HG03280 (cell line): ENCODE results near the gene CYB561D2.

Experiments used
- ATAC-seq: cut with Tn5 transposase; IDR thresholded peaks from one replicate; pipeline ENCODE4 v1.9.1; 2021; ENCODE audit warnings: mild to moderate bottlenecking, moderate library complexity; ENCODE audit not compliant: unreplicated experiment

The CYB561D2 gene

DNA sequence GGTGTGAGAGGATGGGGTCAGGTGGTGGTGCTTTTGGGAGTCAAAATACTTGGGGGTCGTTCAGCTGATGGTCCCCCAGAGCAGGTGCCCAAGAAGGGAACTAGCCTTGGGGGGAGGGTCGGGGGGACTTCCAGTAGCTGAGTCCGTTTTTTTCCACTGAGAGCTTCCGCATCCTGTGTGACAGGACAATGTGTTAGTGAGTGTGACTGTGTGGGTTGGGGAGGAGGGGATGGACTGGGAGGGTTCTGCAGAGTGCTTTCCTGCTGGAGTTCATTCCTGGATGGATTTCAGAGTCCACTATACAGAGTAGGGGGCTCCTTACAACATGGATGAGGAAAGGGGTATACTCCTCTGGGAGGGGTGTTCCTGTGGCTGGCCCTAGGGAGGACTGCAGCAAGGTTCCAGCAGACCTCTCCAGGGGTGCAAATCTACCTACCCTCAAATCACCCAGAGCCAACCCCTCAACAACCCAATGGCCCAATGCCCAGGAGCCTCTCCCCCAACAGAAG, 27.5 kb upstream of the CYB561D2 start:
- ATAC-seq = no peak

DNA sequence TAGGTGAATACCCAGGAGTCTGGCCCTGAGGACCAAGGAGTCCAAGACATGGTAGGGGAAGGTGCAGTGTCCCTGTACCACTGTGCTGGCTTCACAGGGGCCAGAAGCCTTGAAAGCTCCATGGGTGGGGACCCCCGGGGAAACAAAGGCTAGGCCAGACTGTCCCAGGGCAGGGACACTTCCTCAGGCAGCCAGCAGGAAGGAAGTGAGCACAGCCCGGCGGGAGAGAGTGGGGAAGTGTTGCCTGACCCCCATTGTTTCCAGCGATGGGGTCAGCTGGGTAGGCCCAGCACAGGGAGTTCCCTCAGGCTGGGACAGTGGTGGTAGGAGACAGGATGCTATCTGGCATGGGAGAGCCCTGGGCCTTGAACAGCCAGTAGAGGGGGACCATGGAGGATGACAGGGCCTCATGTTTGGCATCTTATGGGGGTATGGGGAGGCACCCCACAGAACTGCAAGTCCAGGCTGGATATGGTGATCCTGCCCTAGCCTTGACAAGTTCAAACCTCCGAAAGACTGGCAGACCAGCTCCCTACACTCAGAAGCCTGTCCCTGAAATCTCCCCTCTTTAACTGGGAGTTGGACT, 27.0 kb upstream of the CYB561D2 start:
- ATAC-seq = no peak

DNA sequence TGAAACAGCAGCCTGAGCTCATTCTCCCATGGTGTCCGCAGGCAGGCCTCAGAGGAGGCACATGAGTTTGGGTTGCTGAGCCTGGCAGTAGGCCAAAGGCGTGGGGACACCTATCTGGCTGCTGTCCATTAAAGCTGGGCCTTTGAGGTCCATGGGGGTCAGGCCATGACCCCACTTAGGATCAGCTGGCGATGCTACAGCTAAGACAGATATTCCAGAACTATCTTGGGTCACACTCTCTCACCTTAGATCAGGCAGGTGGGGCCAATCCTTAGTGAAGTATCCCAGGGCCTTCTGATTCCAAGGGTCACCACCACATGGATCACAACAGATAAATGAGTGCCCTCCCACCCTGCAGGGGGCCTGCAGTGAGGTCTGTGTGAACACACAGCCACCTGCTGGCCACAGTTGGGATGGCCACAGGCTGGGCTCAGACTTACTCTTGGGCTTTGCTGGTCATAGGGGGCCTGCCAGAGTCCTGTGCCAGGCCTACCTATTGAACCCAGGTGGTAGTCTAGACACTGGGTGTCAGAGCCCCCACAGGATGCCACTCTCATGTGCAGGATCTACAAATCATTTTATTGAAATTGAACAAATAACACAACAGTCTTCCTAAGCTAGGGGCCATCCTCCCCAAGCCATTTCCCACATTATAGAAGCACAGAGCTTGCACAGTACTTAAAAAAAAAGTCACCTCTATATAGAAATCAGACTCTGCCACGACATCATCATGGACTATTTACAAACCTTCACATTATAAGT, 26.1 kb upstream of the CYB561D2 start:
- ATAC-seq = no peak

DNA sequence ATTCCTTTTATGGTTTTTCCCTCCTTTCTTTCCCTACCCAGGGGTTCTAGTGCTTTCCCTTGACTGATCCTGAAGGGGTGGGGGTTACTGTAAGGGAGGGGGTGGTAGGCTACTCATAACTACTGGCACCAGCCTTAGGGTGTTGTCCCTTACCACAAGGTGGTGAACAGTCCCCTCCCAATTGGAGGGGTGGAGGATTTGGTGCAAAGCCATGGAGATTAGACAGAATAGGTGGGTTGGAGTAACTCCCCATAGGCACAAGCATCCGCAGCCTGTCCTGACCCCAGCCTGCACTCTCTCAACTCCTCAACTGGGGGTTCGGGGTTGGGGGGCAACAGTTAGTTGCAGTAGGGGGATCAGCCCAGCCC, 25.6 kb upstream of the CYB561D2 start:
- ATAC-seq = no peak

DNA sequence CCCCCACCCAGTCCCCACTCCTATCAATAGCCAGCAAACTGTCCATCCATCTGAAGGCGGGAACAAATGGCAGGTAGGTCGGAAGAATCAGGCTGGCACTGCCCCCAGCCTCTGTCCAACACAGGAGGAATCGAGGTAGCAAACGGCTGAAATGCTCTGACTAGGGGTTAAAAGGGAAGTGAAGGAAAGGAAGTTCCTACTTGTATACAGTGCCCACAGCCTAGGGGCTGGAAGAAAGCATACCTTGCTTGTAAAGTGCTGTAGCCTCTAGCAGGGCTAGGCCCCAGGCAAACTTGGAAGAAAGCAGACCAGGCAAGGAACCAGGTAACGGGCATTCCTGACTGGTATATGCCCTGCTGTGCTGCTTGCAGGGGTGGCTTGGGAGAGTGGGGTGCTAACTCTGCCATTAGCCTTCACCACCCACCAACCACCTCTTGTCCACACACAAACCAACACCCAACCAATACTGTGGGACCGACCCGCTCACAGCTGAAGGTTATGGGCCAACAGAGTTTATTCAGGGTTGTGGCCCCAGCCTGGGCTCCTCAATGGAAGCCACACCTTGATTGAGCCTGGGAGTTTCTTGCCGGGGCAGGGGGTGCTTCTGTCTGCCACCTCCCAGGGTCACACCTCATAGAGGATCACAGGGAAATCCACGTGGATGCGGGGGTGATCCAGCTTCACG, 25.0 kb upstream of the CYB561D2 start:
- no peak for ATAC-seq

DNA sequence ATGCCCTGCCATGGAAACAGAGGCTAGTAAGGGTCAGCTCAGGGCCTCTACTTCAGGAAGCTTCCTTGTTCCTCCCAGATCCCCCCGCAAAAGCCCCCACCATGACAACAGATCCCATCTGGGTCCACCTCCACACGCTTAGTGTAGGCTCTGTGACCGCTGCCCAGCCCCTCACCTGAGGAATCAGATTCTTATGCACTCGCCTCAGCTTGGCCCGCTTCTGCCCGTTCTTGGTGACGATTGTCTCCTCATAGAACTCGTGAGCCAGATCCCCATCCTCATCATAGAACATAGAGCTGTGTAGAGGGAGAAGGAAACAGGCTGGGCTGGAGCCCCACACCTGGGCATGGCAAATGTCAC, 24.5 kb upstream of the CYB561D2 start:
- no peak for ATAC-seq

DNA sequence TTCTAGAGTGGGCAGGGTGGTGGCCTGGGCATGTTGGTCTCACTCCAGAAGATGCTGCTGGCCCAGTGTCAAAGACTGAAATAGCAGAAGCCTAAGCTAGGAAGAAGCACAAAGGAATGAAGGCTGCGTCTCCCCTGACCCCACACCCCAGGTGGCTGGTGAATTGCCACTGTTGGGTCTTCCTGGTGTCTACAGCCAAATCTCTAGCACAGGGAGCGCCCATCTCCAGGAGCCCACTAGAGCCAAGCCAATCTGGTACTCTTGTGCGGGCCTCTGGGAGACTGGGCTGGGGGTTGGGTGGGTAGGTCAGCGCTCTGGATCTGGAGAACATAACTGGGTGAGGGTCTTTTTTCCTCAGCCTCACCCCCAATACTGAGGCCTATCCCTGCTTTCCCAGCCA, 23.5 kb upstream of the CYB561D2 start:
- no peak for ATAC-seq

DNA sequence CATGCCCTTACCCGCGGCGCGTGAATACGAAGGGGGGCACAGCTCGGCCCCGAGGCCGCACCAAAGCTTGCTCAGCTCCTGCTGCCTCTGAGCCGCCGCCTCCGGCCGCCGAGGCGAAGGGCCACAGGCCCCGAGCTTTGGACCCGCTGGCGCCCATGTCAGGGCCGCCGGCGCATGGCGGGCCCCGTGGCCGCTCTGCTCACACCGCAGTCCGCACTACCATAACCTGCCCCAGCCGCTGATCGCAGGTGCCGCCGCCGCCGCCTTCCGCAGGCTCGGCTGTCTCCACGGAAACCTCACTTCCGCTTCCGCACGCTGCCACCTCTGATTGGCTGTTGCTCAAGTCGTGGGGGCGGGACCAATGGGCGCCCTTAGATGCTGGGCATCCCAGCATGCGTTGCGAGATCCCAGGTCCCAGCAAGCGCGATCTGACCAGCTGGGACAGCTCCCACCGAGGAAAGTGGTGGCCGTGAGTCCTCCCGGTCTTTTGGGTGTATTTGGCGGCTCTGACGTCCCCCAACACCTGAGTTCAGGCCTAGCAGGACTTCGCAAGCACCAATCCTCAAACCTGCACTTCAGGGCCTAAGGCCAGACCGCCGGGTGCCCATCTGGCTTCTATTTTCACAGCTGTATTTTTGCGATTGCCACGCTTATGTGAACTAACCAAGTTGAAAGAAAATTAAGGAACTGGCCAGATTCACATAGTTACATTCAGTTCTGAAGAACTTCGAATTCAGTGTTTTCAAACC, 22.5 kb upstream of the CYB561D2 start, which contains the start of gene TUSC2:
TUSC2 (minus strand) TSS at position 281 of the 749 bp plus-strand sequence; CDS start at position 157, 124 bp downstream.
- peak; percentile 86 for ATAC-seq

DNA sequence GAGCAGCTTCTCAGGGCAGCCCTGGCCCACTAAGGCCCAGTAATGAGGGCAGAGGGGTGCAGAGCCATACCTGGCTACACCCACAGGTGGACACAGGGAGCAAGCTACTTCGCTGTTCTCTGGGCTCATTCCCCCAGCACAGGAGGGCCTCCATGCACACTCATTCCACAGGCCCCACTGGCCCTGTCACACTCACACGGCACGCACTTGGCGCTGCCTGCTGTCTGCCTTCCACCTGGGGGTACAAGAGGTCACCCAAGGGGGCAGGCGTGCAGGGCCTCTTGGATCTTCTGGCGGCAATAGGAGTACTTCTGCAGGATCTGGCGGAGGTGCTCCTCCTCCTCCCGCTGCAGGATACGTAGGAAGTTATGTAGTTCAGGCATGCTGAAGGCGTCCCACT, 20.3 kb upstream of the CYB561D2 start:
- ATAC-seq = no peak

DNA sequence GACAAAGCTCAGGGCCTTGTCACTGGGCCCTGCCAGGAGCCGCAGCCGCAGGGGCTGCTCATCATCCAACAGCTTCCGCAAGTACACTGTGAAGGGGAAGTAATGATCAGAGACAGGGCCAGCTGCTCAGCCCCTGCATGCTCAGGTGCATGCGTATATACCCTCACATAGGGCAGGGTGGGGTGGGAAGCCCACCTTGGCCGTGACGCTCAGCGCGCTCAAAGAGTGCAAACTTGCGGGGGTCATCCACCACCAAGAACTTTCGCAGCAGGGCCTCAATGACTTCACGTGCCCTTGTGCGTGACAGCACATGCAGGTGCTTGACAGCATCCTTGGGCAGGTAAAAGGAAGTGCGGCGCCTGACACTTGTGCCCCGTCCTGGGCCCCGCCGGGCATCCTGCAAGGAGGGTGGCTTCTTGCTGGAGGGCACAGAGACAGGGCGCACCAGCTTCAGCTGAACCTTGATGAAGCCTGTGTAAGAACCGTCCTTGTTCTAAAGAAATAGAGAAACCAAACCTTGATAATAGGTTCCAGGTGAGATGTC, 19.2 kb upstream of the CYB561D2 start:
- ATAC-seq = no peak

DNA sequence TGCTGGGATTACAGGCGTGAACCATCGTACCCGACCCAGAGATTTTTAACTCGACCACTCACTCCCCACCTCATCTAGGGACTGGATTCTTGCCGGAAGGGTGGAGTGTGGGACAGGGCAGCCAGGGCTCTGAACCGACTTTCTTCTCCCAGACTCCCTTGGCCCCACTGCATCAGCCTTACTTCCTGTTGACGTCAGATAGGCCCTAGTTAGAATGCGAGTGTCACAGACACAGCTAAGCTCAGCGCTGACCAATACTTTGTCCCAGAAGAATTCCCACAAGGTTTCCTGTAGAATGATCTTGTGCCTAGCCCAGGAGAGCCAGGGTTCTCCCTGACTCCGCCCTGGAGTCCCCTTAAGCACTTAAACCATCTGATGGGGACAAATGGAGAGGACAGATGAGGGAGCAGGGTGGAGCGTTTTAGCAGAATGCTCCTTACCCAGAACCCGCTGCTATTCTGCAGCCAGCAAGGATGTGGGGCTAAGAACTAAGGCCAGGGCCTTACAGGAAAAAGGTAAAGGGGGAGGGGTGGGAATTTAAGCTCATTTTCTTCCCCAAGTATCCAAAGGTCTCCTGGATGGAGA, 16.8 kb upstream of the CYB561D2 start:
- no peak for ATAC-seq

DNA sequence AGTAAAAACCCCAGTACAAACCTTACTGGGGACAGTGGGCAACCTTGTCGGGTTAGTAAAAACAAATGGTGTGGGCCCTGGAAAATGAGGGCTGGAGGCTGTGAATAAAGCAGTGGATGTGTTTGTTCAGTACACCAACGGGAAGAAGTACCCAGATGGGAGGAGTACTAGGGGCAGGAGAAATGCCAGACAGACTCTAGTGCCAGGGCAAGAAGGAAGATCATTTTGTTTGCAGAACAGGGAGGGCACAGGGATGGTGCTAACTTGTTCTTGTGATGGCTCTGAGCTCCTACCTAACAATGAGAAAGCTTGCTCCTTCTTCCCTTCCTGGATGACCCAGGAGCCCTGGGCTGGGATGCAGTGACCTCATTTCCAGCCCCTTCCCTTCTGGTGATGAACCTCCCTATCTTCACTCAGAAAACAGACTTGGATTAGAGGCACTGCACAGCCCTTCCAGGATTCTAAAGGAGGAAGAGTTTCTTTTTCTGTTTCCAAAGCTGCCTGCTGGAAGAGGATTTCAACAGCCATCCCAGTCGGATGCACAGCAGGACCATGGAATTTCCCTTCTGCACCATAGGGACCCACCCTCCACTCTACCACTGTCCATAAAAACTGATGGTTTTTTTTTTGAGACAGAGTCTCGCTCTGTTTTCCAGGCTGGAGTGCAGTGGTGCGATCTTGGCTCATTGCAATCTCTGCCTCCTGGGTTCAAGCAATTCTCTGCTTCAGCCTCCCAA, 16.2 kb upstream of the CYB561D2 start:
- no peak for ATAC-seq

DNA sequence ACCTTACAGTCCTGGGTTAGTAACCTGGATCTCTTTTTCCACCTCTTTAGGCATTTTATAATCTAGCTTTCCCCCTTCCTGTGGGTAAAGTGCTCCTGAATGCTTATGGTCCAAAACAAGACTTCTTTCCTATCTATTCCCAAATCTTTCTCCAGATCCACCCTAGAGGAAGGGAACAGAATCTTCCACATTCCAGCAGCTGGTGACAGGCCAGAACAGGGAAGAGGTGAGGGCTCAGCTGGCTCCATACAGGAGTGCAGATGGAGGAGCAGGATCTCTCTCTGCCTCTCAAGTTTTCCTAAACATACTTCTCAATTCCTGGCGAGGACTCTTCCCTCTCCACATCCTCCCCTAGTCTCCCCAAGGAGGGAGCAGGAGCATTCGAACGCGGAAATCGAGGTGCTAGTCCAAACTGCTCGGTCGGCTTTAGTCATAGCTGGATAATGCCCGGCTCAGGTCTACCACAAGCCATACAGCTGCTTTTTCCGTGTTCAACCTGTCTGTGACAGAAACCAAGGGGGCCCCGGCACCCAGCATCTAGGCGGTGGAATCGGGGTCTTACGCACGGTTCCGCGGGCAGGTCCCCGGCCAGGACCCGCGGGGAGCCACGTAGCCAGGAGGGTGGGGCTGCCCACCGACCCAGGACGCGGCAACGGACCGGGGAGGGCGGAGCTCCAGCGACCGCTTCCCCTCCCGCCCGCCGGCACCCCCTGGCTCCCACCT, 14.0 kb upstream of the CYB561D2 start:
- ATAC-seq = peak; percentile 34

DNA sequence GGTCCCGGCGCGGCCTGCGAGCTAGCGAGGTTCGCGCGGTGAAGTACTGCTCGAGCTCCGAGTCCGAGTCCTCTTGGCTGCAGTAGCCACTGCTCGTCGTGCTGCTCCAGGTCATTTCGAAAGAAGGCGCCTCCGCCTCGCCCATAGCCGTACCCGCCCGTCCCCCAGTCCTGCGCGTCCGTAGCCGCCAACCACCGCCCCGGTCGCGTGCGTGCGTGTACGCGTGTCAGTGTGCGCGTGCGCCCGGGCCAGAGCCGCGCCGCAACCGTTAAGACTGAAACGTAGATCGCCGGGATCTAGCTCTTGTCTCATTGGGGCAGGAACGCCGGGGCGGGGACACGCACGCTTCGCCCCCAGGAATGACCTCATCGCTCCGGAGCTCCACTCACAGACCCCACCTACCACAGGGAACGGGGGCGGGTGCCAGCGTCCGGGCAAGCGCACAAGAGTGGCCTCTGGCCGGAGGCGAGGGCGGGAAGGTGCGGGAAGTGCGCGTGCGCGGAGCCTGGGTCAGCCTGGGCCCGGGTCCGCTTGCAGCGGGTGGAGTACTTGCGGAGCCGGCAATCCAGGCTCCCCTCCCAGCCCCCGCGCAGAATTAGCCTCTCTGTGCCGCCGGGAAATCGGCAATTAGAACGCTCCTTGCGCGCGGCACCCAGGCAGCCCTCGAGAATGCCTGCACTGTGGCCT, 13.3 kb upstream of the CYB561D2 start:
- ATAC-seq = peak; percentile 80

DNA sequence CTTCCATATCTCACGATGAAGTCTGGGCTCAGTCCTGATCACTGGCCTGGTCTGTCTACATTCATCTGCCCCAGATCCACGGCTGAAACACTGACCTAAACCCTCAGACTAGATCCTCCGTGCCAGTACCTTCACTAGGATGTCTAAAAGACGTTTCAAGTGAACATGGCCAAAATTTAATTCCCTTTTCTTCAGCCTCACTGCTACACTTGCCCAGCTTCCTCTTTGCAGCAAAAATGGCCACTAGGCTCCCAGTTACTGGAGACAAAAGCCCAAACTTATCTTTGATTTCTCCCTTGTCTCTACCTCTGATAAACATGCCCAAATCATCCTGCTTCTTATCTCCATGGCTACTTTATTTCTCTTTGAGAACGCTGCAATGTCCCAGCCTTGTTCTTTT, 11.7 kb upstream of the CYB561D2 start:
- no peak for ATAC-seq

DNA sequence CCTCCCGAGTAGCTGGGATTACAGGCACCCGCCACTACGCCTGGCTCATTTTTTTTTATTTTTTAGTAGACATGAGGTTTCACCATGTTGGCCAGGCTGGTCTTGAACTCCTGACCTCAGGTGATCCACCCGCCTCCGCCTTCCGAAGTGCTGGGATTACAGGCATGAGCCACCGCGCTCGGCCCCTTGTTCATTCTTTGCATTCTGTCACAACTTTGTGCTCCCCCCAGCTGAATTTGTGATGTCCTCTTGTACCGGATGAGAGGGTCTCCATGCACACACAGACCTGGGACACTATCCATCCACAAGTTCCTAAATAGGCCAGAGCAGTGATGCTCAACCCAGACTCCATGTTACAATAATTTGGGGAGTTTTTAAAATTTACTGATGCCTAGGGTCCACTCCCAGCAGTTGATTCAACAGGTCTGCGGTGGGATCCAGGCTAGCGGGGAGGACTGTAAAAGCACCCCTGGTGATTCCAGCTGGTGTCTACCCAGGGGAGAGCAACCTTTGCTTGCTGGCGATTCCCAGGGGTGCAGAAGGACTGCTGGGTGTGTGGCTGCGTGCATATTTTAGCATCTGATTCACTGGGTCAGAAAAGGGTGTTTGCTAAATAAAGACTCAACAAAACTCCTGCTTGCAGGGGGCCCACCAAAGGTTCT, 11.0 kb upstream of the CYB561D2 start:
- no peak for ATAC-seq

DNA sequence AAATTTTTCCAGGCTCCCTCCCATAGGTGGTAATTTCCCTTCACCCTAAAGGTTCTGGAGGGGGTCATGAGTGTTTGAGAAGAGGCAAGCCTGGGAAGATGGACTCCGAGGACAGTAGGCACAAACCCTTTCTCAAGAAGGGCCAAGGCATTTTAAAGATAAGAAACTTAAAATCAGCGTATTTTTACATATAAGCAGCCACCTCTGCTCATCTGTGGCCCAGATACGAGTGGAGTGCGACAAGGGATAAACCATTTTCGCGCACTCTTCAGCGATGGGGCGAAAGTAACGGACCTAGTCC, 10.6 kb upstream of the CYB561D2 start:
- ATAC-seq = no peak
